ENCODE results near the gene FAM168A.

GRCh38 chr11:73379189-73379880, 218.6 kb downstream of the FAM168A start:
- TF ChIP-seq CTCF (IDR thresholded peaks at IDR 0.05; ENCODE audit: low read depth, low read length, poor library complexity, severe bottlenecking), result no peak
- TF ChIP-seq EZH2phosphoT487 (IDR thresholded peaks at IDR 0.05; ENCODE audit: borderline replicate concordance, low read length), result no peak

Measured in DOHH2 (cell line).